ENCODE data around the gene ROR1. TPM values are rescaled to one million over a fixed set of nuclear protein-coding genes. Genes with fewer than 3 reads are reported as not detected.

ROR1 gene
- total and polyA plus RNA-seq, 9 of the 15 experiments (the other 6 are each of a cell fraction or from before 2014, with no cell fraction given), result 0.02 TPM; not detected in 8

DNA sequence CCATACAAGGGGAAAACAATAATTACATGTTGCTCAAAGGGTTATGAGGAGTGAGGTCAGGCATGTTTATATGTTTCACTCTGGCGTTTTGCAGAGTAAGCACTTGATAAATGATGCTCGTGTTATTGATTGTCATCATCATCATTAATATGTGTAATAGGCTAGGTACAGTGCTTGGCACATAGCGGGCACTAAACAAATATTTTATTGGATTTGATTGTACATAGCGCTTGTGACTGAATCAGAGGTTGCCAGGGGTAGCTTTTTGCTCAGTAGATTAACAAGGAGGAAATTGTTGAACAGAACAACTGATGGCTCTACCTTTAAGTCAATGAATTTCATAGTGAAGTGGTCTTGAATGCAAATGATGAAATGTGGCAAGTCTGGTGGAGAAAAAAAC, 91.7 kb downstream of the ROR1 start (continued):
- TF ChIP-seq, protein P1, sequence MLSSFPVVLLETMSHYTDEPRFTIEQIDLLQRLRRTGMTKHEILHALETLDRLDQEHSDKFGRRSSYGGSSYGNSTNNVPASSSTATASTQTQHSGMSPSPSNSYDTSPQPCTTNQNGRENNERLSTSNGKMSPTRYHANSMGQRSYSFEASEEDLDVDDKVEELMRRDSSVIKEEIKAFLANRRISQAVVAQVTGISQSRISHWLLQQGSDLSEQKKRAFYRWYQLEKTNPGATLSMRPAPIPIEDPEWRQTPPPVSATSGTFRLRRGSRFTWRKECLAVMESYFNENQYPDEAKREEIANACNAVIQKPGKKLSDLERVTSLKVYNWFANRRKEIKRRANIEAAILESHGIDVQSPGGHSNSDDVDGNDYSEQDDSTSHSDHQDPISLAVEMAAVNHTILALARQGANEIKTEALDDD (IDR thresholded peaks at IDR 0.05), result no peak
- TF ChIP-seq MCM3 (IDR thresholded peaks at IDR 0.05), result no peak
- TF ChIP-seq, protein P2, sequence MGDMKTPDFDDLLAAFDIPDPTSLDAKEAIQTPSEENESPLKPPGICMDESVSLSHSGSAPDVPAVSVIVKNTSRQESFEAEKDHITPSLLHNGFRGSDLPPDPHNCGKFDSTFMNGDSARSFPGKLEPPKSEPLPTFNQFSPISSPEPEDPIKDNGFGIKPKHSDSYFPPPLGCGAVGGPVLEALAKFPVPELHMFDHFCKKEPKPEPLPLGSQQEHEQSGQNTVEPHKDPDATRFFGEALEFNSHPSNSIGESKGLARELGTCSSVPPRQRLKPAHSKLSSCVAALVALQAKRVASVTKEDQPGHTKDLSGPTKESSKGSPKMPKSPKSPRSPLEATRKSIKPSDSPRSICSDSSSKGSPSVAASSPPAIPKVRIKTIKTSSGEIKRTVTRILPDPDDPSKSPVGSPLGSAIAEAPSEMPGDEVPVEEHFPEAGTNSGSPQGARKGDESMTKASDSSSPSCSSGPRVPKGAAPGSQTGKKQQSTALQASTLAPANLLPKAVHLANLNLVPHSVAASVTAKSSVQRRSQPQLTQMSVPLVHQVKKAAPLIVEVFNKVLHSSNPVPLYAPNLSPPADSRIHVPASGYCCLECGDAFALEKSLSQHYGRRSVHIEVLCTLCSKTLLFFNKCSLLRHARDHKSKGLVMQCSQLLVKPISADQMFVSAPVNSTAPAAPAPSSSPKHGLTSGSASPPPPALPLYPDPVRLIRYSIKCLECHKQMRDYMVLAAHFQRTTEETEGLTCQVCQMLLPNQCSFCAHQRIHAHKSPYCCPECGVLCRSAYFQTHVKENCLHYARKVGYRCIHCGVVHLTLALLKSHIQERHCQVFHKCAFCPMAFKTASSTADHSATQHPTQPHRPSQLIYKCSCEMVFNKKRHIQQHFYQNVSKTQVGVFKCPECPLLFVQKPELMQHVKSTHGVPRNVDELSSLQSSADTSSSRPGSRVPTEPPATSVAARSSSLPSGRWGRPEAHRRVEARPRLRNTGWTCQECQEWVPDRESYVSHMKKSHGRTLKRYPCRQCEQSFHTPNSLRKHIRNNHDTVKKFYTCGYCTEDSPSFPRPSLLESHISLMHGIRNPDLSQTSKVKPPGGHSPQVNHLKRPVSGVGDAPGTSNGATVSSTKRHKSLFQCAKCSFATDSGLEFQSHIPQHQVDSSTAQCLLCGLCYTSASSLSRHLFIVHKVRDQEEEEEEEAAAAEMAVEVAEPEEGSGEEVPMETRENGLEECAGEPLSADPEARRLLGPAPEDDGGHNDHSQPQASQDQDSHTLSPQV (IDR thresholded peaks at IDR 0.05), result no peak

DNA sequence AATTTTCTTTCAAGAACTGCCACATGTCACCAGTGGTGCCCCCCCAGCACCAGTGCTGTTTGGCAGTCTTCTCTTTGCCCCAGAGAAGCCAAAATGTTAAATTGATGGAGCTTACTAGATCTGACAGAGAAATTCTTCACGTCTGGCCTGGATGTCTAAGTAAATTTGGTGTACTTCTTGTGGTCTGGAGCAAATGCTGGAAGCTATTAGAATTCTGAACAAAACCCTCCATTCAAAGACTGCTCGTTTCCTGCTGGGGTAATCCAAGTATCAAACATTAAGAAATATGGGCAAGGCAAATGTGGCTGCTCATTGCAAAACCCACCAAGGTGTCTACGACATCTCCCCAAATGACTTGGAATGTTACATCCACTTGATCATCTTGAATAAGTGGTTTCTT, 92.3 kb downstream of the ROR1 start:
- 0% methylated on average over 3 of the region's 3 CpGs for WGBS (ENCODE audit: insufficient coverage, low coverage, missing lambda C conversion rate)
- Histone ChIP-seq H3K4me3 (no peak overlapping the region), H2AFZ (ENCODE audit: low read depth, low read length) (no peak overlapping the region), H3K4me2 (ENCODE audit: insufficient read depth, low read length) (no peak overlapping the region), H3K9ac (ENCODE audit: insufficient read depth in 1 of 2, low read depth in 2 of 2, low read length in 2 of 2) (no peak overlapping the region), H4K20me1 (replicated peaks; ENCODE audit: control insufficient read depth, insufficient read depth, low read length) (no peaks in the 10 kb centered on the region), H3K4me1 (replicated peaks in 1 of 2; ENCODE audit: control insufficient read depth in 2 of 2, insufficient read depth in 2 of 2, low read length in 2 of 2) (no peaks in the 10 kb centered on the region), H3K27me3 (ENCODE audit: control insufficient read depth in 2 of 2, insufficient read depth in 2 of 2, low read length in 2 of 2) (no peaks in the 10 kb centered on the region; a peak in 1 of 5 replicates), H3K9me1 (ENCODE audit: control insufficient read depth, insufficient read depth, low read length) (peaks cover 2% of the 10 kb centered on the region), H3K9me3 (replicated peaks; ENCODE audit: control insufficient read depth, insufficient read depth, low read depth, low read length) (no peaks in the 10 kb centered on the region), H3K36me3 (ENCODE audit: control insufficient read depth, insufficient read depth, low read length) (no peaks in the 10 kb centered on the region), H3K79me2 (ENCODE audit: control insufficient read depth, insufficient read depth, low read length) (no peaks in the 10 kb centered on the region), H3K27ac (ENCODE audit: extremely low read depth, low read depth, low read length) (no peak overlapping the region)
- DNase-seq (ENCODE audit: extremely low read depth in 1 of 4, low spot score in 3 of 4) (no peak), FAIRE-seq (no peak), ATAC-seq (no peak)
- in situ Hi-C loops (cut with MboI), result no loop called here
- intact Hi-C loops (cut with micrococcal nuclease), result no loop called here
- TF ChIP-seq GABPB2 (CRISPR knock-in tag; conservative IDR thresholded peaks at IDR 0.05), result no peak
- TF ChIP-seq, protein P3, sequence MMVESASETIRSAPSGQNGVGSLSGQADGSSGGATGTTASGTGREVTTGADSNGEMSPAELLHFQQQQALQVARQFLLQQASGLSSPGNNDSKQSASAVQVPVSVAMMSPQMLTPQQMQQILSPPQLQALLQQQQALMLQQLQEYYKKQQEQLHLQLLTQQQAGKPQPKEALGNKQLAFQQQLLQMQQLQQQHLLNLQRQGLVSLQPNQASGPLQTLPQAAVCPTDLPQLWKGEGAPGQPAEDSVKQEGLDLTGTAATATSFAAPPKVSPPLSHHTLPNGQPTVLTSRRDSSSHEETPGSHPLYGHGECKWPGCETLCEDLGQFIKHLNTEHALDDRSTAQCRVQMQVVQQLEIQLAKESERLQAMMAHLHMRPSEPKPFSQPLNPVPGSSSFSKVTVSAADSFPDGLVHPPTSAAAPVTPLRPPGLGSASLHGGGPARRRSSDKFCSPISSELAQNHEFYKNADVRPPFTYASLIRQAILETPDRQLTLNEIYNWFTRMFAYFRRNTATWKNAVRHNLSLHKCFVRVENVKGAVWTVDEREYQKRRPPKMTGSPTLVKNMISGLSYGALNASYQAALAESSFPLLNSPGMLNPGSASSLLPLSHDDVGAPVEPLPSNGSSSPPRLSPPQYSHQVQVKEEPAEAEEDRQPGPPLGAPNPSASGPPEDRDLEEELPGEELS (CRISPR knock-in tag; IDR thresholded peaks at IDR 0.05; ENCODE audit: borderline replicate concordance), result no peak
- TF ChIP-seq MED1 (CRISPR knock-in tag; IDR thresholded peaks at IDR 0.05; ENCODE audit: borderline replicate concordance), result no peak
- TF ChIP-seq MCM2 (IDR thresholded peaks at IDR 0.05; ENCODE audit: low read depth), result no peak
- no TSS peak for BruUV-seq (replicated peaks)
- POLR2A ChIA-PET, result no interaction called here
- CTCF ChIA-PET (ENCODE audit: low intra/inter-chr PET ratio), result no interaction called here
